Natural killer cell (primary cell): Measurements from ENCODE around the gene DSC1. TPM values are rescaled to one million over a fixed set of nuclear protein-coding genes. Genes with fewer than 3 reads are reported as not detected.

ENCODE experiments used
- ATAC-seq, 3 donors: fragments of 150-1000 bp in 2 of 3; fragments of 200-7000 bp in 1 of 3; cut with Tn5 transposase; 1 replicate in 1 of 3; 2 replicates in 2 of 3; pipeline ENCODE4 v1.10.0; 2021; ENCODE audit warnings: mild to moderate bottlenecking in 2 of 3, moderate library complexity in 2 of 3
- DNase-seq, 2 donors: peaks; one replicate each; pipeline versions ENCODE4 v3.0.0 to v3.0.0-alpha.2; 2013 to 2021; ENCODE audit warnings: mixed read lengths in 1 of 2
- H3K27ac ChIP-seq: one replicate; pipeline ENCODE4 v1.5.1; 2013; ENCODE audit warnings: mild to moderate bottlenecking, low read length
- H3K27me3 ChIP-seq: one replicate; pipeline ENCODE4 v1.6.1; 2013; ENCODE audit warnings: low read length; ENCODE audit not compliant: control insufficient read depth, insufficient read depth
- H3K36me3 ChIP-seq: one replicate; pipeline ENCODE4 v1.6.1; 2013; ENCODE audit warnings: low read length; ENCODE audit not compliant: control insufficient read depth, insufficient read depth
- H3K4me1 ChIP-seq: one replicate; pipeline ENCODE4 v1.6.1; 2013; ENCODE audit warnings: low read length; ENCODE audit not compliant: control insufficient read depth, insufficient read depth
- H3K4me3 ChIP-seq: one replicate; pipeline ENCODE4 v1.5.1; 2013; ENCODE audit warnings: low read length
- H3K9me3 ChIP-seq: one replicate; pipeline ENCODE4 v1.6.1; 2013; ENCODE audit warnings: low read length; ENCODE audit not compliant: control insufficient read depth, insufficient read depth
- H3K27ac Mint-ChIP-seq, 2 donors: one replicate each; pipeline ENCODE4 v1.8.0; 2022; ENCODE audit warnings: mild to moderate bottlenecking in 2 of 2, mixed read lengths in 2 of 2, moderate library complexity in 1 of 2
- H3K27me3 Mint-ChIP-seq, 2 donors: one replicate each; pipeline ENCODE4 v1.8.0; 2022; ENCODE audit warnings: low read depth in 2 of 2, mixed read lengths in 2 of 2
- H3K36me3 Mint-ChIP-seq: one replicate; pipeline ENCODE4 v1.8.0; 2022; ENCODE audit warnings: mixed read lengths
- H3K4me1 Mint-ChIP-seq, 2 donors: one replicate each; pipeline ENCODE4 v1.8.0; 2022; ENCODE audit warnings: mixed read lengths in 2 of 2
- H3K4me3 Mint-ChIP-seq: one replicate; pipeline ENCODE4 v1.8.0; 2022; ENCODE audit warnings: mild to moderate bottlenecking, moderate library complexity, mixed read lengths
- H3K9me3 Mint-ChIP-seq, 2 donors: one replicate each; pipeline ENCODE4 v1.8.0; 2022; ENCODE audit warnings: mixed read lengths in 2 of 2
- CTCF ChIP-seq: fragments of 200-600 bp; IDR thresholded peaks from one replicate; pipeline ENCODE4 v1.8.0; 2022; ENCODE audit warnings: antibody characterized with exemption
- WGBS: methylation state at CpG from one replicate; pipeline ENCODE4 v1.1.7; 2013; ENCODE audit warnings: missing lambda C conversion rate; ENCODE audit not compliant: insufficient coverage; 5-methylcytosine and 5-hydroxymethylcytosine counted together
- intact Hi-C: fragments of 100-400 bp; cut with micrococcal nuclease; formaldehyde crosslinking; loops from one replicate; pipeline ENCODE4 v1.14.2; 2022
- total RNA-seq, 4 donors: library from RNA; stranded (reverse); fragments of 120-200 nt in 1 of 4; gene quantifications; one replicate each; pipeline versions ENCODE4 v1.2.3 to v1.2.4, GENCODE V29; 2013 to 2022

The DSC1 gene
- total RNA-seq, 3 donors from 2014 or later (not counting 1 experiment from before 2014, with no cell fraction given): 0.05 to 0.50 TPM; not detected in 1

- H3K27ac Mint-ChIP-seq: no peak overlapping the region
- 100% methylated on average over 1 of the region's 2 CpGs for WGBS
- no peaks in the 10 kb centered on the region for H3K27me3 Mint-ChIP-seq
- H3K27me3 ChIP-seq: no peaks in the 10 kb centered on the region
- H3K9me3 Mint-ChIP-seq: peaks cover 13 to 17% of the 10 kb centered on the region in 2 donors
- no peak for ATAC-seq
- intact Hi-C loops: no loop called here
- no peaks in the 10 kb centered on the region for H3K4me1 ChIP-seq
- H3K4me3 ChIP-seq: no peak overlapping the region
- H3K36me3 ChIP-seq: no peaks in the 10 kb centered on the region
- no peaks in the 10 kb centered on the region for H3K36me3 Mint-ChIP-seq
- H3K27ac ChIP-seq: no peak overlapping the region
- no peaks in the 10 kb centered on the region for H3K9me3 ChIP-seq
- no peak for TF ChIP-seq CTCF
- DNase-seq: no peak
- H3K4me1 Mint-ChIP-seq: no peaks in the 10 kb centered on the region
- H3K4me3 Mint-ChIP-seq: no peak overlapping the region
Measured at GRCh38 chr18:31176531-31176930, 13.9 kb upstream of the DSC1 start.

- Histone ChIP-seq H3K36me3 (no peaks in the 10 kb centered on the region), H3K27ac (no peak overlapping the region), H3K4me3 (no peak overlapping the region), H3K4me1 (no peaks in the 10 kb centered on the region), H3K27me3 (no peaks in the 10 kb centered on the region), H3K9me3 (no peaks in the 10 kb centered on the region)
- Mint-ChIP-seq H3K9me3 (peaks cover 10 to 13% of the 10 kb centered on the region in 2 donors), H3K36me3 (peaks cover 6% of the 10 kb centered on the region), H3K4me1 (no peaks in the 10 kb centered on the region), H3K27ac (no peak overlapping the region), H3K4me3 (no peak overlapping the region), H3K27me3 (no peaks in the 10 kb centered on the region)
- no peak for DNase-seq
- WGBS: no CpG with 5 or more reads among the region's 1 CpG
- ATAC-seq: no peak
- TF ChIP-seq CTCF: no peak
- intact Hi-C loops: no loop called here
Measured at GRCh38 chr18:31171144-31171839, 8.6 kb upstream of the DSC1 start.

GRCh38 chr18:31170335-31170734 lies 7.7 kb upstream of the DSC1 start:
- Histone ChIP-seq H3K9me3 (no peaks in the 10 kb centered on the region), H3K36me3 (no peaks in the 10 kb centered on the region), H3K27ac (no peak overlapping the region), H3K4me3 (no peak overlapping the region), H3K27me3 (no peaks in the 10 kb centered on the region), H3K4me1 (no peaks in the 10 kb centered on the region)
- 87% methylated on average over 4 of the region's 4 CpGs for WGBS
- Mint-ChIP-seq H3K4me3 (no peak overlapping the region), H3K27me3 (no peaks in the 10 kb centered on the region), H3K27ac (no peak overlapping the region), H3K9me3 (peaks cover 8 to 9% of the 10 kb centered on the region in 2 donors), H3K36me3 (peaks cover 6% of the 10 kb centered on the region), H3K4me1 (no peaks in the 10 kb centered on the region)
- ATAC-seq: no peak
- intact Hi-C loops: no loop called here
- TF ChIP-seq CTCF: no peak
- no peak for DNase-seq

- ATAC-seq (no peak), DNase-seq (peak in 1 of 2 donors; percentile 15)
- H3K27me3 ChIP-seq: no peaks in the 10 kb centered on the region
- intact Hi-C loops: no loop called here
- Mint-ChIP-seq H3K4me1 (peaks cover 0 to 7% of the 10 kb centered on the region in 2 donors), H3K27me3 (no peaks in the 10 kb centered on the region), H3K36me3 (no peaks in the 10 kb centered on the region), H3K27ac (no peak overlapping the region), H3K9me3 (peaks cover 2 to 3% of the 10 kb centered on the region in 2 donors), H3K4me3 (peak overlapping the region; percentile 28)
- WGBS: 96% methylated on average over 4 of the region's 5 CpGs
- H3K4me3 ChIP-seq: no peak overlapping the region
- no peaks in the 10 kb centered on the region for H3K36me3 ChIP-seq
- no peak overlapping the region for H3K27ac ChIP-seq
- peaks cover 7% of the 10 kb centered on the region for H3K4me1 ChIP-seq
- TF ChIP-seq CTCF: no peak
- H3K9me3 ChIP-seq: no peaks in the 10 kb centered on the region
Measured at GRCh38 chr18:31162419-31162793, 250 bp downstream of the DSC1 start.
